MV-4-11 (cell line): ENCODE results near the gene FAM47E.
"Not testable (repeated sequence)": the region's sequence is repeated elsewhere in the genome, so short reads cannot be mapped to it uniquely, and the experiment has no call there.

ENCODE experiments used
- DNase-seq: peaks from one replicate; lab custom pipeline; 2025; lab: John Stamatoyannopoulos, UW

FAM47E gene

DNA sequence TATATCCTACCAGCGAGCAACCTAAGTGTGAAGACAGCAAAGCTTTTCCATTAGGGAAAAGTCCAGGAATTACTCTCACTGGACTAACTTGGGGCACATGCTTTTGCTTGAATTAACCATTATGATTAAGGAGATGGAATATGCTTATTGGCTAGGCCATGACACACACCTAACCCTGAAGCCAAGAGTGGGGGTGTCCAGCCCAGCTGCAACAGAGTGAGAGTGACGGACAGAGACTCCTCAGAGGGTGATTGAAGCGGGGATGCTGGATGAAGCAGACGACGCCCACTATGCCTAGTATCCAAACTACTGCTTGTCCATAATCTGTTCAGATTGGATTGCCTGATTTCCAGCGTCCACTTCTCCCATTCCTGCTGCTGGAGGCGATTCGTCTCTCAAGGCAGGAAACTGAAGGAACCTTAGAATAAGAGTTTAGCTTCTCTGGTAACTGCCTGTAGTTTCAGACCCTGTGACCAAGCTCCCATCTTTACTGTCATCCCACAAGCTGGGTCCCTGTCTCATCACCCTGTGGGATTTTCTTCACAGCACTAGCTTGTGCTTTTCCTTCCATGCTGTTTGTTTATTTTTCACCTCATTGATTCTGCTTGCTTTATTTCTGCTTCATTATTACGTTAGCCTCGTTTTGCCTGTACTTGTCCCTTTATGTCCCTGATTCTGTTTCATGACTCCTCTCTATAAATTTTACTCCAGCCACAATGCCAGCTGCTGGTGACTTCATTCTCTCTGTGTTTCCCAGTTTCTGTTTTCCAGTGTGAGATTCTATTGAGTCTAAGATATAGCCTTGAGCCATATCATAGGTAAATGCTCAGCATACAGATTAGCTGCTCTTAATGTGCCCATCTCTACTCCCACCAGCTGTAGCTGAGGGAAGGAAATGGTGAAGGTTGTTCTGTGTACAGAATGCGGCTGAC, 19.0 kb downstream of the FAM47E start:
- no peak for DNase-seq

DNA sequence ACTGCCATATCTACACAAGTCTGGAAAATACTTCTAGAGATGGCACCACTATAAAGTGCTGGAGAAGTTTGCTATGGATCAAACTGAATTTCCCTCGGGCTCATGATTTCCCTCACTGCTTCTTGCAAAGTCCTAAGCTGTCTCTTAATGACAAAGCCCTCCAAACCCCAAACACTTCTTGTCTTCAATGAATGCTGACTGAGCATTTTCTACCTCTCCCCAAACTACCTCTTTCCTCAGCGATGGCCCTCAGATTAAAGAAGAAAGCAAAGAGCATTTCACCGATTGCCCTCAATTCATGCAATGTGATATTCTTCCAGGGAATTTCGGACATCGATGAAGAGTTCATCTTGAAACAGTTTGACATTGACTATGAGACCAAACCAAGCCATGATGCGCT, 19.7 kb downstream of the FAM47E start:
- DNase-seq, result no peak

DNA sequence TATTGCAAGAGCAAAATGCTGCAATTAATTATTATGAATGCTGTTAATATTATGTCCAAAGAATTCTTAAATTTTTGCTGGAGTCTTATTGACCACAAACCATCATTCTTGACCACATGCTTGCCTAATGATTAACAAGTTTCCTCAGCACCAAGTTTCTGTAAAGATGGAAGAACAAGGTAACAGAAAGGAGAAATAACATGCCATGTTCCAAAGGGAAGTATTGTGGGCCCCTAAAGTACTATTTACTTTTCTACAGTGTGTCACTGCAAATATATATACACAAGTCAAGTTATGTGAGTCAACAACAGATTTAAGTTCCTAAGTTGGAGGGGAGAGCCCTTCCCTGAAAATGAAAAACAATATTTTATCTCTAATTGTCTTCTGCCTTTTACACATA, 20.6 kb downstream of the FAM47E start:
- no peak for DNase-seq

DNA sequence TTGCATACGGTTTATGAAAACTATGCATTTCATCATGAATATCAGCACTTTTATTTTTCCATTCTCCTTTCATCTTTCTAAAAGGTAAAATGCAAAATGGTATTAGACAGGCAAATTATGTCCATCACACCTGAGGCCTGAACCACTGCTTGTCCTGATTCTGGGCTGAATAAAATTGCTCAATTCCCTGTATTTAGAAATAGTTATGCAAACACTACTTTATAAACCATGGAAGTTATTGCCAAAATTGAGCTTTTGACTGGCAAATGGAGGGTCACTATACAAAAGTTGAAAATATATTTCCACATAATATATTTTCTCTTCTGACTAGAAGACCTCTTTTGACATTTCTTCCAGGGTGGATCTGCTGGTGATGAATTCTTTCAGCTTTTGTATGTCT, 21.1 kb downstream of the FAM47E start:
- no peak for DNase-seq

DNA sequence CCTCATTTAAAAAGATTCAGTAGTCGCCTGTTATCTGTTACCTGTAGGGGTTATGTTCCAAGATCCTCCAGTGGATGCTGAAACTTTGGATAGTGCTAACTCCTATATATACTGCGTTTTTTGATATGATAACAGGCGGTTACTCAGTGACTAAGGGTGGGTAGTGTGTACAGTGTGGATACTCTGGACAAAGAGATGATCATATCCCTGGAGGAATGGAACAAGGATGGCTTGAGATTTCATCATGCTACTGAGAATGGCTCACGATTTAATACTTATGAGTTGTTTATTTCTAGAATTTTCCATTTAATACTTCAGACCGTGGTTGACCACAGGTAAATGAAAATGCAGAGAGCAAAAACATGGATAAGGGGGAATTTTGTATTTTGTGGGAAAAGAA, 21.5 kb downstream of the FAM47E start:
- no peak for DNase-seq

DNA sequence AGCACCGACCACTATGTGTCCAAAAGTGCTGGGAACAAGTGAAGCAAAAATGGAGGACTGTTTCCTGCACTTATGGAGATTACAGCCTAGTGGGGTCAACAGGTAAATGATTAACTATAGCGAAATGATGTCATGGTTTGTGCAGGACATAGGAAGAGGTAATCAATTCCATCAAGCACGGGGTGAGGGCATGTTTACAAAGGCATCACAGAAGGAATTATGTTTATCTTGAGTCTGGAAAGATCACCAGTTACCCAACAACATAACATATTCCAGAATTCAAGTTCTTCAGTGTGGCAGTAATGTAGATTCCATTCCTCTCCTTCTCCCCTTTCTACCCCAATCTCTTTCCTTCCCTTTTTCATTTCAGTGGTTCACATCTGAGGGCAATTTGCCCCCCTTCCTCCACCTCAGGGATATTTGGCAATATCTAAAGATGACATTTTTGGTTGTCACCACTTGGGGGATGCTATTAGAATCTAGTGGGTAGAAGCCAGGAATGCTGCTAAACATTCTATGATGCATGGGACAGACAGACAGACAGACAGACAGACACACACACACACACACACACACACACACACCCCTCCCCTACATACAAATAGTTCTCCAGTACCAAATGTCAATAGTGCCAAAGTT, 24.1 kb downstream of the FAM47E start:
- DNase-seq, result peak; percentile 69

DNA sequence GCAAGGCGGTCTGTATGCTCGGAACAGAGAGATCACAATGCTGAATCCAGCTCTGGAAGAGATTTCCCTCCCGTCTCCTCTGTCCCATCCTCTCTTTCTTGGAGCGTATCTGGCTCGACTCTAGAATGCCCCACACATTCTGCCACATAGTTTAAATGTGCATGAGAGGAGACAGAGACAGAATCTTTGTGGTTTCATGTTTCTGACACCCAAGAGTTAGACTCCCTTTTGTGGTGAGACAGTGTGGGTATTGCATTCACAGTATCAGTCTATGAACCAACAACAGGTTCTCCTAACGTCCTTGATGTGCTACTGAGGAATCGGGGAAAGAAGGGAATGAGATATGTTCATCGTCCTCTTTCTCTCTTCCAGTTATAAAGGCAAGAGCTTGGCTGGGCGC, 25.3 kb downstream of the FAM47E start:
- DNase-seq, result peak; percentile 77

DNA sequence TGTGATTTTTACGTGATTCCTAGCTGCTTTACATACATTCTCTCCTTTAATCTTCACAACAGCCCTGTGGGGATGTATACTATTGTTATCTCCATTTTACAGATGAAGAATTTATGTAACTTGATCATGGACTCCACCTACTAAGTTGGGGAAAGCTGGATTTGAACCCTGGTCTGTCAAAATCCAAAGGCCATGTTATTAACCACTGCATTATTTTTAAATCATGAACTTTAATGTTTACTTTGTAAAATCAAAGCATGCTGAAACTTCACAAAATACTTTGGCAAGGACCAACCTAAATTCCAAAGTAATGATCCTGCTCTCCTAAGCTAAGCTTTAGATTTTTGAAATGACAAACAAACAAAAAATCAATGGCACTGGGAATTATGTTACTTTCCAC, 26.1 kb downstream of the FAM47E start:
- DNase-seq, result no peak

DNA sequence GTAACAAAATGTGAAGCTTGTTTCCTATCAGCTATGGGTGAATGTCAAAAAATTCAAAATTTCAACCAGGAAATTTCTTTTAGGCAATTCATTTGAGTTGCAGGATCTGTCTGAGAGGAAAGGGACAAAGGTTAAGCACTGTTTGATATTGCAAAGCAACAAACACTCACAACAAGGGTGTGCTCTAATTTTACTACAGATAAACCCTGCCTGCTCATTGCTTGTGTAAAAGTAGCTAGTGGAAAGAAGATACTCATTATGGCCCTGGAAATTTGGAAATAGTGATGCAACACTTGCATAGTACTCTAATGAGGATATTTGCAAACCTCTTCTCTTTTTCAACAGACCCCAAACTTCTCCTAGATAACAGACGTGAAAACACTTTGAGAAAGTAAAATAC, 27.1 kb downstream of the FAM47E start:
- peak; percentile 80 for DNase-seq

DNA sequence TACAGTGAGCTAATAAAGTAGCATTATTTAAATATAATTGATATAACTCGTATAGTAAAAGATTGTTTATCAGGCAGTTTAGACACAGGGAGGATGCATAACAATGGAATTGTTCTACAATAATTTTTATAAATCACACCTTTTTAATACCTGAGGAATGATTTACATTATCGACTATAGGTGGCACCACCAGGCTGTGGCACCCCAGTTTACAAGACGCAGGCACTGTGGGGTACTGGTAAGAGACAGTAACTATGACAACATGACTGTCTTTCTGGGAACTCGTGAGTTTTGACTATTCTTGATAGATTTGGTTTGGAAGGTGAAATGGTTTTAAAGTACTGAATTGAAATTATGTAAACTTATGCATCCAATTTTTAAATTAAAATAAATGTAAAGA, 27.9 kb downstream of the FAM47E start:
- no peak for DNase-seq

DNA sequence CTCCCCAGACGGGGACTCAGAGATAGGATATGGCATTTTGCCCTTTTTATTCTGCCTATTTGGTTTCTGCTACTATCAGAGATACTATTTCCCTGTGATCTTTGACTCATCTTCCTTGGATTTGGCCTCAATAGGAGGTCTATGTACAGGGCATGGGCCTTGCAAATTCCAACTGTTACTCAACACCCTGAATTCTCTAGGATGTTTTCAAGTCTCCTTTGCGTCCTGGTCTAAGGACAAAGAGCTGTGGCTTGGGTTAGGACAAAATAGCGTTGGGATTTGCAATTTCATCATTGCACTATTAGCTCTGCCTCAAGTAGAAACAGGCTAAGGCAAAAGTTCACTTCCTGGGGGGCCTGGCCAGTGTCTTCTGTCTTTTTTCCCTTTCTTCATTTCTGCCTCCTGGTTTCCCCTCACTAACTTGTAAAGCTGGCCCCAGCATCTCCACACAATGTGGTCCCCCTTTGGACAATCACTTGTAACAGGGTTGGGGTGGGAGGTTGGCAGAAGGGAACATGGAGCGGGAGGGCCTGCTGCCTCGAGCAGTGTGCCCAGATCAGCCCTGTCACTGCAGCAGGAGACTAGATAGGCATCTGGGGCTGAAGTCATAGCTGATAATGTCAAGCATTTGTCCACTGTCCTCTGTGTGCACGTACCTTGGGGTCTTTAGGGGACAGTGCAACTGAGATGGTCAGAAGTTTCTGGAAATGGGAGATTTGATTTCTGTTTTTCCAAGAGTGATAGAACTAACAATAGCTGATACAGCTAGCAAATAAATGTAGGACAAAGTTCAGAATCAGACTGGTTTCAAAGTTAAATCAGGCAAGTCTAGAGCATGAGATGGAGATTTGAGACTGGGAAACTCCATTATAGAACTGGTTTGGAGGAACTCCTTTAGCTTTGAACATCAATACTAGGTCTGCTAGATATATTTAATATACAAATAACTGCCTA, 29.2 kb downstream of the FAM47E start:
- DNase-seq, result no peak

DNA sequence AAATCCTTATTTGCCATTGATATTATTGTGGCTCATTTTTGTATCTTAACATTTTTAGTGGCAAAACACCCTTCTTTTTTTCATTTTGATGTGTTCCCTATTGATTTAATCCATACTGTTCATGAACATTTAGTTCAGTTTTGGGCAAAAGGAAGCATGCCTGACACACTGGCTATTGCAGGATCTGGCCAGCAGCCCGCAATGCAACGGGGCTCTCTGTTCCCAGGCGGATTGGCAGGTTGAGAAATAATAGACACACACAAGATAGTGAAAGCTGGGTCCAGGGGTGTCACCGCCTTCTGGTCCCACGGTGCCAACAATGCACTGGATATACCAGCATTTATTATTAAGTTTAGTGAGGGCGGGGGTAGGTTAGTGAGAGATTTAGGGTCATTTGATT, 30.1 kb downstream of the FAM47E start:
- not testable (repeated sequence) for DNase-seq

DNA sequence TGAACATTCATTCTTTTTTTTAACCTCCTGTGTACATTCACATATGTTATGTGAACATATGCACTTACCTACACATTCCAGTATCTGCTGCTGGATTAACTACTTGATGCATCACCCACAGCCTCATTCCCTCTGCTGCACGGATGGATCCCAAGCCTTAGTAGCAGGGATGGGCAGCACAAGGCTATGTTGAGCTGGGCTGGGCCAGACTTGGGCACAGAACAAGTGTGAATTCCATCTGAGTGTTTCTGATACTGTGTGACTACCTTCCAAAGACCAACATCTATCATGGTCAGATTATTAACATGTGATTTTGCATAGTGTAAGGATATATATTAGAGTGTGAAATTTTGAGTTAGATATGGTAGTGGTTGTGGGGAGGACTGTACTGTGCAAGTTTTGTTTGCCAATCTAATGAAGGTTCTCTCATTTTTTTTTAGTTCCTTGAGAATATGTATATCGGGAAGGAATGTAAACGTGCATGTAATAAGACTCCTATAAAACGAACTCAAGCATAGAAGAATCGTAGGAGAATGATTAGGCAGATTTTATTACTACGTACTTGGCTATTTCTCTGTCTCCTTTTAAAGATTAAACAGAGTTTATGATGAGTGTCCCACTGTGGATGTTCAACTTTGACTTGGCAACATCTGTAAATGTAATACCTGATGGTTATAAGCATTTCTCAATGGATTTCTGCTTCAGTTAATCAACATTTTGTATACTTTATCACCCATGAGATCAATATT, 31.6 kb downstream of the FAM47E start:
- no peak for DNase-seq

DNA sequence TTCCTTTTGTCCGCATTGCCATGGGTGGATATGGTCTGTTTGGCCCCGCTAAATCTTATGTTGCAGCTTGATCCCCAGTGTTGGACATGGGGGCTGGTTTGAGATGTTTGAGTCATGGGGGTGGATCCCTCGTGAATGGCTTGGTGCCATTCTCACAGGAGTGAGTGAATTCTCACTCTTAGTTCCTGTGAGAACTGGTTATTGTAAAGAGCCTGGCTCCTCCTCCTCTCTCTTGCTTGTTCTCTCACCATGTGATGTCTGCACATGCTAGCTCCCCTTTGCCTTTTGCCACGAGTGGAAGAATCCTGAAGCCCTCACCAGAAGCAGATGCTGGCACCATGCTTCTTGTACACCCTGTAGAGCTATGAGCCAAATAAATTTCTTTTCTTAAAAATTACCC, 32.4 kb downstream of the FAM47E start:
- no peak for DNase-seq

DNA sequence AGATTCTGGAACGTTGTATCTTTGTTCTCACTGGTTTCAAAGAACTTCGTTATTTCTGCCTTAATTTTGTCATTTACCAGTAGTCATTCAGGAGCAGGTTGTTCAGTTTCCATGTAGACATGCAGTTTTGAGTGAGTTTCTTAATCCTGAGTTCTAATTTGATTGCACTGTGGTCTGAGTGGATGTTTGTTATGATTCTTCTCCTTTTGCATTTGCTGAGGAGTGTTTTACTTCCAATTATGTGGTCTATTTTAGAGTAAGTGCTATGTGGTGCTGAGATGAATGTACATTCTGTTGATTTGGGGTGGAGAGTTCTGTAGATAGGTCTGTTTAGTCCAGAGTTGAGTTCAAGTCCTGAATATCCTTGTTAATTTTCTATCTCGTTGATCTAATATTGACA, 36.3 kb downstream of the FAM47E start:
- peak; percentile 21 for DNase-seq

DNA sequence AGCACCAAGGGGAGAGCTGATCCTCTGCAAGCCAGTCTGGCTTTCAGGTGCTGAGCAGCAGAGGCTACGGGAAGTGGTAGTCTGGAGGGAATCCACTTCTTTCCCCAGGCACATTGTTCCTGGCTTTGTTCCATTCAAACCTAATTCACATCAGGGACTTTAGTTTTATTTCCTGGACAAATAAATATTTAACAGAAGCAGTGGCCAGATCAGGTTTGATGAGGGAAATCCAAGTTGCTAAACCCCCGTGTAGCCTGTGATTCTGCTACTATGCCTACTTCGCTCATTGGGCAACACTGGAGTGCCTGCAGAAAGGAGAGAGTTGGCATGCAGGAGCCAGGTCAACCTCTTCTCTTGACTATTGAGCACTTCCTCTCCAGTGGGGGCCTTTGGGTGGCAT, 41.2 kb downstream of the FAM47E start:
- no peak for DNase-seq

DNA sequence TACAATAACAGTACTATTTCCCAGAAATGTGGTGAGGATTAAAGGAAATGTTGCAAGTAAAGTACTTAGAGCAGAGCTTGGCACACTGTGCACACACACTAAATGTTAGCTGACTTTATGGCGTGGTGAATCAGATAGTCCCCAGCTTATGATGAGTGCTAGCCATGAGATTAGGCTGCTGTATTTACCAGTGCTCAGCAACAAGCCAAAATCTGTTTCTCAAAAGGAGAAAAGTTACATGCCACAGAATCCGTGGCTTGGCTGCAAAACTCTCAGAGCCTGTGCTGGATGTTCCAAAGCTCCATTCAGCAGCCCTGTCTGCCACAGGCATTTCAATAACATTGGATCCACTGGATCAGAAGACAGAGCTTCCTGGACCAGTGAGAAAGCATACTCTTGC, 42.3 kb downstream of the FAM47E start:
- DNase-seq, result peak; percentile 50

DNA sequence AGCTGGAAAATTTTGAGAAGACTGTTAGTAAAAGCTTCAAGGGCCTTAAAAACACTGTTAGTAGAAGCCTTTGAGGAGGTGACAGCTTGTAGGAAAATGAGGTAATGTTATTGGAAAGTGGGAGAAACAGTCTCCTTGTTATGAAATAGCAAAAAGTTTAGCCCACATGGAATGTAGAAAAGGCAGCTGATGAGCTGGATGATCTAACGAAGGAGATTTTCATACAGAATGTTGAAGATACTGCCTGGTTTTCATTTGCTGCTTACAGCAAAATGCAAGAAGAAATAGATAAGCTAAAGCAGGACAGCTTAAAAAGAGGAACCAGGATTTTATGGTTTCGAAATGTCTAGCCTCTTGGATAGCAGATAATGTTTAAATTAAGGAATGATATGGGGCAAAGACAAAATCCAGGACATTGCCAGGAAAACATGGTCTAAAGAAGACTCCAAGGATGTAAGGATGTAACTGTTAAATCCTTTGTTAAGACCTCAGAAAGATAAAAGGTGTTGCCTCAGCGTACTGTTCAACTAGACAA, 44.8 kb downstream of the FAM47E start:
- peak; percentile 76 for DNase-seq

DNA sequence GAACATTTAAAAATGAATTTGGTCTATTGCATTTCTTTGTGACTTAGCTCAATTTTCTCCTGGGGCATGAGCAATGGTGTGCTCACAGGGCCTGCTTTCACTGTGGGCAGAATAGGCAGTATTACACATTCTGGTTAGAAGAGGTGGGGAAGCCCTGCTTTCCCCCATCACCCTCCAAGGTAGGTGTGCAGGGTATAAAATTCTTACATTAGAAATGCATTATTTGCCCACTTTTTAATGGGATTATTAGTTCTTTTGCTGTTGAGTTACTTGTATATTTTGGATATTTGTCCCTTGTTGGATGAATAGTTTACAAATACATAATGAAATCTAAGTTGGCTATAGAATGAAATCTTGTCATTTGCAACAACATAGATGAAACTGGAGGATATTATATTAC, 46.7 kb downstream of the FAM47E start:
- no peak for DNase-seq

DNA sequence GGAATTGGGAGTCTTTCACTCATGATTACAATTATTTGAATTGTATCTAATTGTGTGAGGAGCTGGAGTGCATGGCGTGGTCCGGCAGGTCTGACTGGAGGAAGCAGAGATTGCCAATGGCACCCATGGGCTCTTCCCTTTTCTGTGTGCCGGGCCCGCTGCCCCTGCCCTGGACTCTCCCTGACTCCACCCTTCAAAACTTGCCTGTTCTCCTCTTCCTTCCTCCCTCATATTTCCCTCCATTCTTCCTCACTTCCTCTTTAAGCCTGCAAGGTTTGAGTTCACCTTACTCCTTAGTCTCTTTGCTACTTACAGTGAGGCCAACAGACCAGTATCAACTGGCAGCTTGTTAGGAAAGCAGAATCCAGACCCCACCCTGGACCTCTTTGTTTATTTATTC, 48.5 kb downstream of the FAM47E start:
- peak; percentile 61 for DNase-seq

DNA sequence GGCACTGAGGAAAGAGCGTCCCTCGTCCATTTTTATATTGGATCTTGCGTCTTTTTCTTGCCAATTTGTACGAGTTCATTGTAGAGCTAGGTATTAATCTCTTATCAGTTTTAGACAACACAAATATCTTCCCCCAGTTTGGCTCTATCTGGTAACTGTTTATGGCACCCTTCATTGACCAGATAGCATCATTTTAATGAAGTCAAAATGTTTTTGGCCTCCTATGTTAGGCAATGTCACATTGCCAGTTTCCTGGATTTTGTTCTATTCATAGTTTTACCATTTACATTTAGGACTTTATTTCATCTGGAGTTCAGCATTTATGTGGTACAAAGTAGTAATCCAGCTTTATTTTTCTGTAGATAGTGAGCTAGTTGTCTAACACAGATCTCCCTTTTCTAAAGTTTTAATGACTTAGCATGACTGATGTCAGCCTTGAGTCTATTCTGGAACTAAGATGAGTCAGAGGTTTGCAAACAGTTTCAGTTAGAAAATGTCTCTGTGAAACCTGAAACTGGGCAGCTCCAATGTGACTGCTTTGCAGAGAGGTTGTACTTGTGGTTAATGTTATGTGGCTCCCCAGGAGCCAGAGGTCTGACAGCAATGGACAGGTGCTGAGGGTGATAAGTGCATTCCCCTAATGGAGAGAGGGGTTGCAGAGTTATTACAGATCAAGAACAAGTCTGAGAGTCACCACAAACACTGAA, 49.7 kb downstream of the FAM47E start:
- DNase-seq, result peak; percentile 89
